Stimulated activated naive CD4-positive, alpha-beta T cell treated with Interleukin-2 at 50 U/mL for 16 hours (primary cell): ENCODE results near the gene CUX1.

ENCODE experiments used
- DNase-seq: peaks from one replicate; lab custom pipeline; 2025; lab: John Stamatoyannopoulos, UW

The CUX1 gene

GRCh38 chr7:102073931-102074880, 256.8 kb downstream of the CUX1 start:
- DNase-seq, result no peak

- no peak for DNase-seq
Observed at GRCh38 chr7:102075126-102075525, 257.7 kb downstream of the CUX1 start.

- no peak for DNase-seq
Observed at GRCh38 chr7:102075553-102076135, 258.2 kb downstream of the CUX1 start.

GRCh38 chr7:102077081-102077480, 259.7 kb downstream of the CUX1 start:
- no peak for DNase-seq

- no peak for DNase-seq
Observed at GRCh38 chr7:102079140-102080018, 262.0 kb downstream of the CUX1 start.

- DNase-seq, result no peak
Observed at GRCh38 chr7:102080019-102080433, 262.6 kb downstream of the CUX1 start.

GRCh38 chr7:102080434-102081243, 263.2 kb downstream of the CUX1 start:
- no peak for DNase-seq

GRCh38 chr7:102081244-102081627, 263.8 kb downstream of the CUX1 start:
- no peak for DNase-seq

- no peak for DNase-seq
Observed at GRCh38 chr7:102082693-102083368, 265.4 kb downstream of the CUX1 start.

GRCh38 chr7:102085218-102085772, 267.9 kb downstream of the CUX1 start:
- no peak for DNase-seq

GRCh38 chr7:102089175-102090098, 272.0 kb downstream of the CUX1 start:
- DNase-seq, result no peak

GRCh38 chr7:102093599-102094315, 276.3 kb downstream of the CUX1 start:
- no peak for DNase-seq

GRCh38 chr7:102094316-102094650, 276.9 kb downstream of the CUX1 start:
- DNase-seq, result no peak

- no peak for DNase-seq
Observed at GRCh38 chr7:102095321-102096011, 278.0 kb downstream of the CUX1 start.

- DNase-seq, result no peak
Observed at GRCh38 chr7:102096012-102096332, 278.5 kb downstream of the CUX1 start.

- DNase-seq, result no peak
Observed at GRCh38 chr7:102096706-102097427, 279.4 kb downstream of the CUX1 start.

GRCh38 chr7:102097601-102098161, 280.3 kb downstream of the CUX1 start:
- no peak for DNase-seq

- no peak for DNase-seq
Observed at GRCh38 chr7:102098986-102099385, 281.6 kb downstream of the CUX1 start.
